NCI-H2107 treated with DMSO at 0.1 percent for 48 hours (cell line): ENCODE measurements around the gene BAHCC1.

Source experiments
- DNase-seq: peaks from one replicate; lab custom pipeline; 2025; ENCODE audit not compliant: unreplicated experiment; lab: John Stamatoyannopoulos, UW

The BAHCC1 gene

DNA sequence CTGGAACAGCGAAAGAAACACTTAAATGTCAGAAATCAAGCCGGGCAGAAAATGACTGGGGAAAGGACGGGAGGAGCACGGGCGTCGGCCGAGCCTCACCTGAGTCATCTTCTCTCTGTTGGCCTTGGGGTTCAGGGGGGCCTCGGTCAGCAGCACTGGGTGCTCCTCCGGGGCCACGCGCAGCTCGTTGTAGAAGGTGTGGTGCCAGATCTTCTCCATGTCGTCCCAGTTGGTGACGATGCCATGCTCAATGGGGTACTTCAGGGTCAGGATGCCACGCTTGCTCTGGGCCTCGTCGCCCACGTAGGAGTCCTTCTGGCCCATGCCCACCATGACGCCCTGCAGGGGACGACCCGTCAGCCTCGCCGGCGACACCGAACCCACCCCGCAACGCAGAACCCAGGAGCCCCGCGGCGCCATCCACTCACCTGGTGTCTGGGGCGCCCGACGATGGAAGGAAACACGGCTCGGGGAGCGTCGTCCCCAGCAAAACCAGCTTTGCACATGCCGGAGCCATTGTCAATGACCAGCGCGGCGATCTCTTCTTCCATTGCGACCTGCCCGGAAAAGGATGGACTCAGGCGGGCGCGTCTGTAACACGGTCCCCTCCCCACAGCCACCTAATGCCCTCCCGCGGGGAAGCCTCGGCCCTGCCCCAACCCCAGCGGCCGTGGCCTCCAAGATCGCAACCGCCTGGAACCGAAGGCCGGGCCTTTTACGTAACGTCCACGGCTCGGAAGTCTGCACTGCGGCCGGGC, 116.7 kb downstream of the BAHCC1 start:
- no peak for DNase-seq

- peak; percentile 67 for DNase-seq
Measured at GRCh38 chr17:81512562-81513371, 117.5 kb downstream of the BAHCC1 start, which contains the start of gene ACTG1. ACTG1 (minus strand) TSS chr17:81512799; CDS start chr17:81512354, 445 bp downstream.

GRCh38 chr17:81513372-81513752, 118.1 kb downstream of the BAHCC1 start:
- DNase-seq, result peak; percentile 51

- DNase-seq, result peak; percentile 45
Measured at GRCh38 chr17:81513753-81514488, 118.7 kb downstream of the BAHCC1 start.

GRCh38 chr17:81514489-81514738, 119.2 kb downstream of the BAHCC1 start:
- DNase-seq, result no peak

- DNase-seq, result peak; percentile 48
Measured at GRCh38 chr17:81514739-81515529, 119.7 kb downstream of the BAHCC1 start.

- DNase-seq, result no peak
Measured at GRCh38 chr17:81515530-81516041, 120.3 kb downstream of the BAHCC1 start.
